ENCODE measurements around the gene RNF180.
"Not testable (repeated sequence)": the region's sequence is repeated elsewhere in the genome, so short reads cannot be mapped to it uniquely, and the experiment has no call there.

The RNF180 gene

GRCh38 chr5:64181440-64181839, 15.8 kb downstream of the RNF180 start:
- DNase-seq = no peak

GRCh38 chr5:64183956-64184355, 18.3 kb downstream of the RNF180 start:
- DNase-seq = no peak

GRCh38 chr5:64184832-64185231, 19.2 kb downstream of the RNF180 start:
- no peak for DNase-seq

- no peak for DNase-seq
Observed at GRCh38 chr5:64188776-64189175, 23.1 kb downstream of the RNF180 start.

GRCh38 chr5:64190562-64191306, 25.1 kb downstream of the RNF180 start:
- DNase-seq = no peak

GRCh38 chr5:64195981-64196380, 30.3 kb downstream of the RNF180 start:
- no peak for DNase-seq

GRCh38 chr5:64199425-64199824, 33.8 kb downstream of the RNF180 start:
- DNase-seq = no peak

- no peak for DNase-seq
Observed at GRCh38 chr5:64201996-64202395, 36.4 kb downstream of the RNF180 start.

- DNase-seq = no peak
Observed at GRCh38 chr5:64206653-64207052, 41.0 kb downstream of the RNF180 start.

GRCh38 chr5:64207978-64208377, 42.3 kb downstream of the RNF180 start:
- peak; percentile 77 for DNase-seq

- no peak for DNase-seq
Observed at GRCh38 chr5:64209353-64209752, 43.7 kb downstream of the RNF180 start.

- no peak for DNase-seq
Observed at GRCh38 chr5:64210866-64211265, 45.2 kb downstream of the RNF180 start.

GRCh38 chr5:64213011-64213410, 47.4 kb downstream of the RNF180 start:
- DNase-seq = no peak

GRCh38 chr5:64213531-64213930, 47.9 kb downstream of the RNF180 start:
- DNase-seq = peak; percentile 44

GRCh38 chr5:64214132-64214531, 48.5 kb downstream of the RNF180 start:
- DNase-seq = no peak

- DNase-seq = no peak
Observed at GRCh38 chr5:64221911-64222310, 56.3 kb downstream of the RNF180 start.

- DNase-seq = not testable (repeated sequence)
Observed at GRCh38 chr5:64225286-64225981, 59.8 kb downstream of the RNF180 start.

- DNase-seq = not testable (repeated sequence)
Observed at GRCh38 chr5:64227131-64227537, 61.5 kb downstream of the RNF180 start.

- DNase-seq = peak; percentile 67
Observed at GRCh38 chr5:64229163-64229774, 63.6 kb downstream of the RNF180 start.

GRCh38 chr5:64260756-64261155, 95.1 kb downstream of the RNF180 start:
- DNase-seq = no peak

GRCh38 chr5:64269164-64269563, 103.5 kb downstream of the RNF180 start:
- DNase-seq = peak; percentile 86

- DNase-seq = peak; percentile 42
Observed at GRCh38 chr5:64273276-64273675, 107.6 kb downstream of the RNF180 start.

- DNase-seq = no peak
Observed at GRCh38 chr5:64285188-64286130, 119.8 kb downstream of the RNF180 start.

All from OCI-M1 (cell line).